SK-N-SH (cell line): Measurements from ENCODE around the gene NAT8L.

ENCODE experiments used
- EZH2phosphoT487 ChIP-seq: fragments of 200-600 bp; sonication (generic); IDR thresholded peaks from 2 replicates; pipeline ENCODE4 v1.6.1; 2017; ENCODE audit warnings: low read depth, mixed run types, mild to moderate bottlenecking, antibody characterized with exemption, moderate library complexity, borderline replicate concordance
- GATA2 ChIP-seq: sonication (generic); formaldehyde crosslinking; IDR thresholded peaks from 2 replicates; pipeline ENCODE4 v1.5.0; 2020; ENCODE audit warnings: mild to moderate bottlenecking, missing genetic modification reagents
- RAD21 ChIP-seq: IDR thresholded peaks from 2 replicates; pipeline ENCODE4 v1.6.1; 2012; ENCODE audit warnings: mild to moderate bottlenecking, low read length
- RCOR1 ChIP-seq: fragments of 150-350 bp; IDR thresholded peaks from 2 replicates; pipeline ENCODE4 v1.6.1; 2017; ENCODE audit warnings: antibody characterized with exemption, low read length
- RFX5 ChIP-seq: IDR thresholded peaks from 2 replicates; pipeline ENCODE4 v1.6.1; 2012; ENCODE audit warnings: mild to moderate bottlenecking, improper control_type of control experiment, low read length
- SIN3A ChIP-seq: IDR thresholded peaks from 2 replicates; pipeline ENCODE4 v1.6.1; 2012; ENCODE audit warnings: low read depth, mild to moderate bottlenecking, low read length, moderate library complexity, borderline replicate concordance
- TEAD4 ChIP-seq: IDR thresholded peaks from 2 replicates; pipeline ENCODE4 v1.4.0; 2012; ENCODE audit warnings: mild to moderate bottlenecking, borderline replicate concordance; ENCODE audit not compliant: insufficient read depth
- TF ChIP-seq, protein P1 (sequence below): fragments of 200-600 bp; sonication (generic); IDR thresholded peaks from 2 replicates; pipeline ENCODE4 v1.6.1; 2017; ENCODE audit warnings: antibody characterized with exemption, mild to moderate bottlenecking, moderate library complexity
- TF ChIP-seq, protein P2 (sequence below): IDR thresholded peaks from 2 replicates; pipeline ENCODE4 v1.4.0; 2012; ENCODE audit warnings: low read depth, borderline replicate concordance
- TF ChIP-seq, protein P3 (sequence below): IDR thresholded peaks from 2 replicates; pipeline ENCODE4 v1.6.1; 2012; ENCODE audit warnings: mild to moderate bottlenecking, low read depth, low read length, moderate library complexity

DNA sequence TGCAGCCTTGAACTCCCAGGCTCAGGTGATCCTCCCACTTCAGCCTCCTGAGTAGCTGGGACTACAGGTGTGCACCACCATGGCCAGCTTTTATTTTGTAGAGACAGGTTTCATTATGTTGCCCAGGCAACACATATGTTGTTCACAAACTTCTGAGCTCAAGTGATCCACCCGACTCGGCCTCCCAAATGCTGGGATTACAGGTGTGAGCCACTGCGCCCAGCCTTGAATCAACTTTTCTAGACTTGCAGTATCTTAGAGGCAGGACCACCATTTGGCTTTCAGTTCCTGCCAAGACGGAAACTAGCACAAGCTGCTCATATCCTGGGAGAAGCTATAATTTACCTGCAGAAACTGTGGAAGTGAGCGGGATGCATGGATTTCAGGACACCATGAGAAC, 19.9 kb downstream of the NAT8L start:
- TF ChIP-seq, protein P1, sequence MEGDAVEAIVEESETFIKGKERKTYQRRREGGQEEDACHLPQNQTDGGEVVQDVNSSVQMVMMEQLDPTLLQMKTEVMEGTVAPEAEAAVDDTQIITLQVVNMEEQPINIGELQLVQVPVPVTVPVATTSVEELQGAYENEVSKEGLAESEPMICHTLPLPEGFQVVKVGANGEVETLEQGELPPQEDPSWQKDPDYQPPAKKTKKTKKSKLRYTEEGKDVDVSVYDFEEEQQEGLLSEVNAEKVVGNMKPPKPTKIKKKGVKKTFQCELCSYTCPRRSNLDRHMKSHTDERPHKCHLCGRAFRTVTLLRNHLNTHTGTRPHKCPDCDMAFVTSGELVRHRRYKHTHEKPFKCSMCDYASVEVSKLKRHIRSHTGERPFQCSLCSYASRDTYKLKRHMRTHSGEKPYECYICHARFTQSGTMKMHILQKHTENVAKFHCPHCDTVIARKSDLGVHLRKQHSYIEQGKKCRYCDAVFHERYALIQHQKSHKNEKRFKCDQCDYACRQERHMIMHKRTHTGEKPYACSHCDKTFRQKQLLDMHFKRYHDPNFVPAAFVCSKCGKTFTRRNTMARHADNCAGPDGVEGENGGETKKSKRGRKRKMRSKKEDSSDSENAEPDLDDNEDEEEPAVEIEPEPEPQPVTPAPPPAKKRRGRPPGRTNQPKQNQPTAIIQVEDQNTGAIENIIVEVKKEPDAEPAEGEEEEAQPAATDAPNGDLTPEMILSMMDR = no peak
- TF ChIP-seq RCOR1 = no peak
- TF ChIP-seq RAD21 = no peak
- no peak for TF ChIP-seq SIN3A
- no peak for TF ChIP-seq RFX5
- TF ChIP-seq EZH2phosphoT487 = no peak
- TF ChIP-seq TEAD4 = no peak
- TF ChIP-seq, protein P2, sequence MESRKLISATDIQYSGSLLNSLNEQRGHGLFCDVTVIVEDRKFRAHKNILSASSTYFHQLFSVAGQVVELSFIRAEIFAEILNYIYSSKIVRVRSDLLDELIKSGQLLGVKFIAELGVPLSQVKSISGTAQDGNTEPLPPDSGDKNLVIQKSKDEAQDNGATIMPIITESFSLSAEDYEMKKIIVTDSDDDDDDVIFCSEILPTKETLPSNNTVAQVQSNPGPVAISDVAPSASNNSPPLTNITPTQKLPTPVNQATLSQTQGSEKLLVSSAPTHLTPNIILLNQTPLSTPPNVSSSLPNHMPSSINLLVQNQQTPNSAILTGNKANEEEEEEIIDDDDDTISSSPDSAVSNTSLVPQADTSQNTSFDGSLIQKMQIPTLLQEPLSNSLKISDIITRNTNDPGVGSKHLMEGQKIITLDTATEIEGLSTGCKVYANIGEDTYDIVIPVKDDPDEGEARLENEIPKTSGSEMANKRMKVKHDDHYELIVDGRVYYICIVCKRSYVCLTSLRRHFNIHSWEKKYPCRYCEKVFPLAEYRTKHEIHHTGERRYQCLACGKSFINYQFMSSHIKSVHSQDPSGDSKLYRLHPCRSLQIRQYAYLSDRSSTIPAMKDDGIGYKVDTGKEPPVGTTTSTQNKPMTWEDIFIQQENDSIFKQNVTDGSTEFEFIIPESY = no peak
- TF ChIP-seq, protein P3, sequence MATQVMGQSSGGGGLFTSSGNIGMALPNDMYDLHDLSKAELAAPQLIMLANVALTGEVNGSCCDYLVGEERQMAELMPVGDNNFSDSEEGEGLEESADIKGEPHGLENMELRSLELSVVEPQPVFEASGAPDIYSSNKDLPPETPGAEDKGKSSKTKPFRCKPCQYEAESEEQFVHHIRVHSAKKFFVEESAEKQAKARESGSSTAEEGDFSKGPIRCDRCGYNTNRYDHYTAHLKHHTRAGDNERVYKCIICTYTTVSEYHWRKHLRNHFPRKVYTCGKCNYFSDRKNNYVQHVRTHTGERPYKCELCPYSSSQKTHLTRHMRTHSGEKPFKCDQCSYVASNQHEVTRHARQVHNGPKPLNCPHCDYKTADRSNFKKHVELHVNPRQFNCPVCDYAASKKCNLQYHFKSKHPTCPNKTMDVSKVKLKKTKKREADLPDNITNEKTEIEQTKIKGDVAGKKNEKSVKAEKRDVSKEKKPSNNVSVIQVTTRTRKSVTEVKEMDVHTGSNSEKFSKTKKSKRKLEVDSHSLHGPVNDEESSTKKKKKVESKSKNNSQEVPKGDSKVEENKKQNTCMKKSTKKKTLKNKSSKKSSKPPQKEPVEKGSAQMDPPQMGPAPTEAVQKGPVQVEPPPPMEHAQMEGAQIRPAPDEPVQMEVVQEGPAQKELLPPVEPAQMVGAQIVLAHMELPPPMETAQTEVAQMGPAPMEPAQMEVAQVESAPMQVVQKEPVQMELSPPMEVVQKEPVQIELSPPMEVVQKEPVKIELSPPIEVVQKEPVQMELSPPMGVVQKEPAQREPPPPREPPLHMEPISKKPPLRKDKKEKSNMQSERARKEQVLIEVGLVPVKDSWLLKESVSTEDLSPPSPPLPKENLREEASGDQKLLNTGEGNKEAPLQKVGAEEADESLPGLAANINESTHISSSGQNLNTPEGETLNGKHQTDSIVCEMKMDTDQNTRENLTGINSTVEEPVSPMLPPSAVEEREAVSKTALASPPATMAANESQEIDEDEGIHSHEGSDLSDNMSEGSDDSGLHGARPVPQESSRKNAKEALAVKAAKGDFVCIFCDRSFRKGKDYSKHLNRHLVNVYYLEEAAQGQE = no peak
- TF ChIP-seq GATA2 (CRISPR knock-in tag) = no peak
